GM12801 (cell line): ENCODE results near the gene STIM1.

Experiments used
- TF ChIP-seq, protein P1 (sequence below): IDR thresholded peaks from one replicate; pipeline ENCODE4 v1.5.1; 2011; ENCODE audit warnings: control low read depth; ENCODE audit not compliant: insufficient read length; ENCODE audit errors: extremely low read depth

STIM1 gene

DNA sequence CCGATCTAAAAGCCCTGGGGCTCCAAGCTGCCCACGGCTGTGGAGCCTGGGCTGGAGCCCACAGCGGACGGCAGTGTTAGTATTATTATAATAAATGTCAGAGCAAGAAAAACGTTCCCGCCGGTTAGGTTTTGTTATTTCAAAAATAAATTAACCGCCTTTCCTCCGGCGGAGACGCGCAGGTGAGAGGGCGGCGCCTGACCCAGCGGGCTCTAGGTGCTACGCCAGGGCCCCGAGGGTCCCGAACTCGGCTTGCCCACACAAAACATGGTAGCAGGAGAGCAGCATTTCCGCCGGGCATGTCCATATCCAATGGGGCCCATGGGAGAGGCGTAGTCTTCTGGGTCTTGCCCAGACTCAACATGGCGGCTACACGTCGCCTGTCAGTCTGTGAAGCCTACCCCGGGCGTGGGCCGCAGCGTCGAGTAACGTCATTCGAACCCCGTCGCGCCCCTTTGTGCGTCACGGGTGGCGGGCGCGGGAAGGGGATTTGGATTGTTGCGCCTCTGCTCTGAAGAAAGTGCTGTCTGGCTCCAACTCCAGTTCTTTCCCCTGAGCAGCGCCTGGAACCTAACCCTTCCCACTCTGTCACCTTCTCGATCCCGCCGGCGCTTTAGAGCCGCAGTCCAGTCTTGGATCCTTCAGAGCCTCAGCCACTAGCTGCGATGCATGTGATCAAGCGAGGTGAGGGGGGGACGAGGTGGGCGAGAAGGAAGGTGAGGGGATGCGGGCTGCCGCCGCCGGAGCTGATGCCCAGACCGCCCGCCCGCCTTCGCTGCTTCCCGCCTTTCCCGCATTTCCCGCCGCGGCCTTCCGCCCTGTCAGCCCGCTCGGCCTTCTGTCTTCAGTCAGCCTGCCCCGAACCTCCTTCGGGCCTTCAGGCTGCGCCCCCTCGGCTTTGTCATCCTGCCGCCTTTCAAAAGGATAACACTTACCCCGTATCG lies 239.2 kb downstream of the STIM1 start, which contains the start of gene RRM1:
Gene RRM1, plus strand, starts transcription at position 452 of the 944 bp plus-strand sequence. Its CDS starts 214 bp downstream, at position 666.
- TF ChIP-seq, protein P1, sequence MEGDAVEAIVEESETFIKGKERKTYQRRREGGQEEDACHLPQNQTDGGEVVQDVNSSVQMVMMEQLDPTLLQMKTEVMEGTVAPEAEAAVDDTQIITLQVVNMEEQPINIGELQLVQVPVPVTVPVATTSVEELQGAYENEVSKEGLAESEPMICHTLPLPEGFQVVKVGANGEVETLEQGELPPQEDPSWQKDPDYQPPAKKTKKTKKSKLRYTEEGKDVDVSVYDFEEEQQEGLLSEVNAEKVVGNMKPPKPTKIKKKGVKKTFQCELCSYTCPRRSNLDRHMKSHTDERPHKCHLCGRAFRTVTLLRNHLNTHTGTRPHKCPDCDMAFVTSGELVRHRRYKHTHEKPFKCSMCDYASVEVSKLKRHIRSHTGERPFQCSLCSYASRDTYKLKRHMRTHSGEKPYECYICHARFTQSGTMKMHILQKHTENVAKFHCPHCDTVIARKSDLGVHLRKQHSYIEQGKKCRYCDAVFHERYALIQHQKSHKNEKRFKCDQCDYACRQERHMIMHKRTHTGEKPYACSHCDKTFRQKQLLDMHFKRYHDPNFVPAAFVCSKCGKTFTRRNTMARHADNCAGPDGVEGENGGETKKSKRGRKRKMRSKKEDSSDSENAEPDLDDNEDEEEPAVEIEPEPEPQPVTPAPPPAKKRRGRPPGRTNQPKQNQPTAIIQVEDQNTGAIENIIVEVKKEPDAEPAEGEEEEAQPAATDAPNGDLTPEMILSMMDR, result no peak

DNA sequence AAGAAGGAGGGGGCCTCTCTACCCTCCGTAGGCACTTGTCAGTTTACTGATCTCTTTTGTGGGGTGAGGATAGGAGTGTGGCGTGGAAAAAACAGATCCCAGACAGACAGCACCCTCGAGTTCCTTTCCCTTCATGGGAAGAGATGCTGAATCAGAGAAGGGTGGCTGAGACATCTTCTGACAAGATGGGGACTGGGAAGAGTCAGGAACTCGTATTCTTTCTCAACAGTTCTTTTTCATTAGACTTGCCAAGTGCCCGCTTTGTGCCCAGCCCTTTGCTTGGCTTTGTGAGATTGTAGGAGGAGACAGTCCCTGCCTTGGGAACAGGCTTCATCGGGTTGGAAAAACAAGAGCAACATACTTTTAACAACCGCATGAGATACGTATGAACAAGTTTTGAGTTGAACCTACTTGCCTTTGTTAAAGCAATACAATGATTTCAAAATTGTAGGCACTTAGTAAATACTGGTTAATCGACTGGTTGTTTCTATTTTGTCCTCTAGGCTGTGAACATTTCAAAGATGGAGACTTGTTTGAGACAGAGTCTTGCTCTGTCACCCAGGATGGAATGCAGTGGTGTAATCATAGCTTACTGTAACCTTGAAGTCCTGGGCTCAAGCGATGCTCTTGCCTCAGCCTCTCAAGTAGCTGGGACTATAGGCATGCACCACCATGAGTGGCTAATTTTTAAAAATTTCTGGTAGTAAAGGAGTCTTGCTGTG lies 240.2 kb downstream of the STIM1 start:
- TF ChIP-seq, protein P1, result no peak

DNA sequence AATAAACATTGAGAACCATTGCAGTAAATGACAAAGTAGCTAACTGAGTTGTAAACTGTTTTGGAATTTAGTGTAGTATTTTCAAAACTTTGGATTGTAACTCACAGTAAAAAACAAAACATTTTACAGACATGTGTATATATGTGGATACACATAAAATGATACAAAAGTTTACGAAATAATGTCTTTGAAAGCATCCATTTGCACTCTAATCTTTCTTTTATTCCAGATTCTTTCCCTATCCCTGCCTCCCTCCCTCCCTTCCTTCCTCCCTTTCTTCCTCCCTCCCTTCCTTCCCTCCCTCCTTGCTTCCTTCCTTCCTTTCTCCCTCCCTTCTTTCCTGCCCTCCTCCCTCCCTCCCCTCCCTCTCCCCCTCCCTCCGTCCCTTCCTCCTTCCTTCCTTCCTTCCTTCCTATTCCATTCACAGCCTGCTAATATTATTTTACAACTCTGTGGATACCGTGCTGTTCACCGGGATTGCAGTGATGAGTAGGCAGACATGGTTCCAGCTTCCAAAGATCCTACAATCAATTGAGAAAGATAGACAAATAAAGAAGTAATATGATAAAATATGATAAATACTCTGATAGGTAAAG lies 242.7 kb downstream of the STIM1 start:
- TF ChIP-seq, protein P1, result no peak

DNA sequence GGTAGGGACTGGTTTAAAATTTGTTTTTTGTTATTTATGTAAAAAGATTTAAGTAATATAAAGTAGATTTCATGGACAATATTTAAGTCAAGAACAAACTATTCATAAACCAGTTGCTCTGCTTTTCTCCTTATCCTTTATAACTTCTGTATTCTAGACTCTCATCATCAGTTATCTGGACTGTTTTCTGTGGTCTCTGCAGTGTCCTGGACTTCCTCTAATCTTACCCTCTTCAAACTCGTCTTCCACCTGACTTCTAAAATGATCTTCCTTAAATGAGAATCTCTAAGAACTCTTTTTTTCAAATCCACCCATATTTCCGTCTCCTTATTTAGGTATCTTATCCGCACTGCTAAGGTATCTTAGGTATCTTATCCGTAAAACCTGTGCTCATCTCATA lies 247.2 kb downstream of the STIM1 start:
- TF ChIP-seq, protein P1, result no peak

DNA sequence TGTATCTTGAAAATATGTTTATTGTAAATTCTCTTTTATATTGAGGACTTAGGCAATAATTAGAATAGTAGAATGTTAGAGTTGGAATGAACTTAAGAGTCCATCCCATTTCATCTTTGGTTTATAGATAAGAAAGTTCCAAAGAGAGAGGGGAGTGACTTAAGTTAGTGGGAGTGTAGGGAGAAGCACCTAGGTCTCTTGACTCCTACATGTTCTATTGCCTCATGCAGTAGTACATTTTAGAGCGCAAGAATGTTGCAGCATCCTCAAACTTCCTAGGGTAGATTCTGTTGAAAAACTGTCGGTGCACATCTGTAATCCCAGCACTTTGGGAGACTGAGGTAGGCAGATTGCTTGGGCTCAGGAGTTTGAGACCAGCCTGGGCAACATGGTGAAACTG lies 247.8 kb downstream of the STIM1 start:
- TF ChIP-seq, protein P1, result no peak

DNA sequence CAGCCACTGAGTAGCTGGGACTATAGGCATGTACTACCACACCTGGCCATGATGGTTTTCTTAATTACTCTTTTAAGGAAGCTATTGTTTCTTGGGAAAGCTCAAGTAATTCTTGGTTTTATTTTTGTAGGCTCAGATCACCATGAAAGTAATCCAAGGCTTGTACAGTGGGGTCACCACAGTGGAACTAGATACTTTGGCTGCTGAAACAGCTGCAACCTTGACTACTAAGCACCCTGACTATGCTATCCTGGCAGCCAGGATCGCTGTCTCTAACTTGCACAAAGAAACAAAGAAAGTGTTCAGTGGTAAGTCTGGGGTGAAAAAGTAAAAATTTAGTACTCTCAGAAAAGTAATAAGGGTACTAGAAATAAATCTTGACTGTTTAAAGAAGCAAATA lies 250.5 kb downstream of the STIM1 start:
- TF ChIP-seq, protein P1, result no peak

DNA sequence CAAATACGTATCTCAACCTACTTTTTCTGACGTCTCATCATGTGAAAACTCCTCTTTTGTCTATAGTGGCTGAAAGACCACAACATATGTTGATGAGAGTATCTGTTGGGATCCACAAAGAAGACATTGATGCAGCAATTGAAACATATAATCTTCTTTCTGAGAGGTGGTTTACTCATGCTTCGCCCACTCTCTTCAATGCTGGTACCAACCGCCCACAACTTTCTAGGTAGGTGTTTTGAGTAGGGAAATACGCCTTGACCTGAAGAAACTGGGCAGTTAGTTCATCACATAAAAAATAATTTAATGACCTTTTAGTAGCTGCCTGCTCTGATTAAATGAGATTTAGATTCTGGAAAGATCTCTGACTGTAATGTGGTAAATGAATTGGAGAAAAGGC lies 256.4 kb downstream of the STIM1 start:
- TF ChIP-seq, protein P1, result no peak
